HepG2 (cell line): Measurements from ENCODE around the gene TEX19. TPM values are rescaled to one million over a fixed set of nuclear protein-coding genes. Genes with fewer than 3 reads are reported as not detected.

Experiments
- CCDC6 ChIP-seq: sonication (generic); formaldehyde crosslinking; IDR thresholded peaks from 2 replicates; pipeline ENCODE4 v1.8.1; 2022; ENCODE audit warnings: mild to moderate bottlenecking, missing genetic modification reagents, moderate library complexity
- DNMT3B ChIP-seq: conservative IDR thresholded peaks from 2 replicates; pipeline ENCODE4 v1.6.1; 2016; ENCODE audit warnings: missing biosample characterization, control low read depth
- NCOA1 ChIP-seq: sonication (generic); formaldehyde crosslinking; IDR thresholded peaks from 2 replicates; pipeline ENCODE4 v1.9.0; 2021; ENCODE audit warnings: missing genetic modification reagents
- NFAT5 ChIP-seq: sonication (generic); formaldehyde crosslinking; IDR thresholded peaks from 2 replicates; pipeline ENCODE4 v1.4.0; 2020; ENCODE audit warnings: missing genetic modification reagents
- PLSCR1 ChIP-seq: sonication (generic); formaldehyde crosslinking; IDR thresholded peaks from 2 replicates; pipeline ENCODE4 v1.5.0; 2020; ENCODE audit warnings: missing genetic modification reagents, mild to moderate bottlenecking, borderline replicate concordance
- PRDM15 ChIP-seq: sonication (generic); formaldehyde crosslinking; IDR thresholded peaks from 2 replicates; pipeline ENCODE4 v1.4.0; 2020; ENCODE audit warnings: missing genetic modification reagents
- SKI ChIP-seq: fragments of 450-650 bp; IDR thresholded peaks from one replicate; pipeline ENCODE4 v1.6.1; 2018; ENCODE audit warnings: mild to moderate bottlenecking; ENCODE audit not compliant: partially characterized antibody
- ZSCAN9 ChIP-seq: IDR thresholded peaks from 2 replicates; pipeline ENCODE4 v1.6.1; 2016; ENCODE audit warnings: borderline replicate concordance
- polyA plus RNA-seq, 8 experiments: library from polyadenylated mRNA; depleted of rRNA in 3 of 8; stranded (reverse) in 7 of 8; unstranded in 1 of 8; fragments of >200 nt; fragmentation: Illumina TruSeq in 4 of 8; extraction: Trizol in 4 of 8; gene quantifications; 2 replicates each; pipeline versions ENCODE4 v1.2.1 to v1.2.3, GENCODE V29; 2011 to 2016; ENCODE audit warnings: low read depth in 4 of 8, missing spikeins in 1 of 8, mixed read lengths in 1 of 8; ENCODE audit not compliant: insufficient read depth in 1 of 8
- total RNA-seq, 5 experiments: library from RNA; depleted of rRNA; stranded (reverse); fragments of >200 nt; fragmentation: Illumina TruSeq; extraction: Trizol; gene quantifications; 2 replicates each; pipeline ENCODE4 v1.2.3, GENCODE V29; 2016; ENCODE audit warnings: low read depth in 1 of 5

The TEX19 gene
- total and polyA plus RNA-seq, 2 of the 13 experiments (the other 11 are each of a cell fraction or from before 2014, with no cell fraction given): 1.3 to 6.0 TPM

GRCh38 chr17:82351713-82352488 lies 7.1 kb upstream of the TEX19 start (continued):
- no peak for TF ChIP-seq PRDM15
- TF ChIP-seq CCDC6 (CRISPR knock-in tag): no peak; the same call in 1 of the 2 replicates
- no peak for TF ChIP-seq PLSCR1 (CRISPR knock-in tag)
- peak; percentile 15 for TF ChIP-seq SKI
- TF ChIP-seq NFAT5: no peak
- peak; percentile 82; the same call in 1 of the 2 replicates for TF ChIP-seq ZSCAN9 (CRISPR knock-in tag)
- TF ChIP-seq NCOA1: peak; percentile 77
- TF ChIP-seq DNMT3B: no peak
